Measurements from ENCODE around the gene NFU1. TPM values are rescaled to one million over a fixed set of nuclear protein-coding genes. Genes with fewer than 3 reads are reported as not detected.

The NFU1 gene
- total and polyA plus RNA-seq, 2 of the 13 experiments (the other 11 are each of a cell fraction or from before 2014, with no cell fraction given): 39.1 to 84.0 TPM

- intact Hi-C loops (cut with micrococcal nuclease; ENCODE audit: unreplicated experiment) (no loop called here), in situ Hi-C loops (cut with HindIII; ENCODE audit: extremely low pct_ligation_motif_present, low pct_unique_long_range_greater_than_20kb) (no loop called here)
- H4K20me1 ChIP-seq (ENCODE audit: insufficient read depth, low read length): no peaks in the 10 kb centered on the region
- no peaks in the 10 kb centered on the region for H3K9me3 ChIP-seq (ENCODE audit: low read length)
- POLR2A ChIA-PET: interaction anchor here (1.7 kb wide), 1 partner anchor 45 kb away, joined by 6 read pairs; the partner anchor contains the start of gene NFU1
- no peaks in the 10 kb centered on the region; a peak in 1 of 5 replicates for H3K36me3 ChIP-seq (replicated peaks in 1 of 2; ENCODE audit: control insufficient read depth in 1 of 2, insufficient read depth in 2 of 2, low read length in 2 of 2)
- DNase-seq (ENCODE audit: low spot score) (no peak), FAIRE-seq (no peak), ATAC-seq (no peak)
- peaks cover 16% of the 10 kb centered on the region for H3K4me1 ChIP-seq (ENCODE audit: insufficient read depth, low read length)
- WGBS (ENCODE audit: low lambda C conversion rate): 93% methylated on average over 3 of the region's 3 CpGs
- no peak overlapping the region for H2AFZ ChIP-seq (ENCODE audit: low read length)
- no TSS peak for BruUV-seq (replicated peaks)
- CTCF ChIA-PET (ENCODE audit: low intra/inter-chr PET ratio, low total read pairs): no interaction called here
- no peak overlapping the region for H3K4me2 ChIP-seq (ENCODE audit: low read depth, low read length)
- no peak overlapping the region for H3K9ac ChIP-seq (ENCODE audit: insufficient read depth, low read depth, low read length)
- H3K4me3 ChIP-seq (replicated peaks in 1 of 3; ENCODE audit: insufficient read depth in 1 of 3, low read depth in 2 of 3, low read length in 3 of 3): no peak overlapping the region
- no peaks in the 10 kb centered on the region for H3K27me3 ChIP-seq (ENCODE audit: control insufficient read depth in 1 of 2, insufficient read depth in 2 of 2, low read length in 2 of 2)
- no peak overlapping the region for H3K27ac ChIP-seq (ENCODE audit: extremely low read length, insufficient read depth, low read length)
- no peaks in the 10 kb centered on the region for H3K79me2 ChIP-seq (ENCODE audit: insufficient read depth, low read length)
- TF ChIP-seq ATF7-NPFF (CRISPR knock-in tag; IDR thresholded peaks at IDR 0.05; ENCODE audit: low read depth): no peak
- no peak for TF ChIP-seq ZNF546 (CRISPR knock-in tag; conservative IDR thresholded peaks at IDR 0.05)
- no peak for TF ChIP-seq ZNF891 (CRISPR knock-in tag; IDR thresholded peaks at IDR 0.05)
- no peak for TF ChIP-seq AFF4 (CRISPR knock-in tag; IDR thresholded peaks at IDR 0.05)
- TF ChIP-seq EEA1 (CRISPR knock-in tag; IDR thresholded peaks at IDR 0.05; ENCODE audit: borderline replicate concordance): no peak
- TF ChIP-seq ZNF101 (CRISPR knock-in tag; IDR thresholded peaks at IDR 0.05; ENCODE audit: borderline replicate concordance, low read depth): no peak
- no peak for TF ChIP-seq ZNF276 (CRISPR knock-in tag; IDR thresholded peaks at IDR 0.05; ENCODE audit: low read depth)
- no peak for TF ChIP-seq ZBTB7B (CRISPR knock-in tag; IDR thresholded peaks at IDR 0.05)
- no peak for TF ChIP-seq ZNF816 (CRISPR knock-in tag; IDR thresholded peaks at IDR 0.05; ENCODE audit: borderline replicate concordance)
- no peak for TF ChIP-seq CERS6 (CRISPR knock-in tag; IDR thresholded peaks at IDR 0.05)
- no peak for TF ChIP-seq ZNF20 (CRISPR knock-in tag; IDR thresholded peaks at IDR 0.05)
- no peak for TF ChIP-seq ZNF337 (CRISPR knock-in tag; IDR thresholded peaks at IDR 0.05; ENCODE audit: borderline replicate concordance, low read depth)
- no peak for TF ChIP-seq NFE2 (CRISPR knock-in tag; IDR thresholded peaks at IDR 0.05)
- no peak for TF ChIP-seq ZNF597 (CRISPR knock-in tag; IDR thresholded peaks at IDR 0.05)
- no peak for TF ChIP-seq ZNF251 (CRISPR knock-in tag; IDR thresholded peaks at IDR 0.05)
- TF ChIP-seq GATA4 (IDR thresholded peaks at IDR 0.05; ENCODE audit: borderline replicate concordance, low read depth): no peak
- no peak for TF ChIP-seq TCF7 (IDR thresholded peaks at IDR 0.05; ENCODE audit: low read depth)
- no peak for TF ChIP-seq POLR2AphosphoS5 (IDR thresholded peaks at IDR 0.05; ENCODE audit: low read depth, low read length)
Measured at GRCh38 chr2:69482471-69482870, 45.2 kb upstream of the NFU1 start.

All from HepG2 (cell line).